Osteoblast (primary cell): ENCODE data around the gene UQCRC2. TPM values are rescaled to one million over a fixed set of nuclear protein-coding genes. Genes with fewer than 3 reads are reported as not detected.

Experiments used
- DNase-seq: peaks from one replicate; pipeline ENCODE4 v3.0.0; 2011; ENCODE audit warnings: low spot score, mixed read lengths; ENCODE audit not compliant: insufficient read length; ENCODE audit errors: missing footprints
- H2AFZ ChIP-seq: 2 replicates; pipeline ENCODE4 v1.6.0; 2011; ENCODE audit warnings: mild to moderate bottlenecking, low read length
- H3K27ac ChIP-seq: 2 replicates; pipeline ENCODE4 v1.5.1; 2011; ENCODE audit warnings: mild to moderate bottlenecking, low read depth, low read length, moderate library complexity
- H3K27me3 ChIP-seq: 2 replicates; pipeline ENCODE4 v1.6.0; 2012; ENCODE audit warnings: mild to moderate bottlenecking, control low read depth, inconsistent platforms, low read length, moderate library complexity; ENCODE audit not compliant: insufficient read depth
- H3K36me3 ChIP-seq: 2 replicates; pipeline ENCODE4 v1.5.1; 2011; ENCODE audit warnings: mild to moderate bottlenecking, low read length, control low read depth, moderate library complexity; ENCODE audit not compliant: insufficient read depth
- H3K4me1 ChIP-seq: 2 replicates; pipeline ENCODE4 v1.5.1; 2011; ENCODE audit warnings: mild to moderate bottlenecking, low read length, control low read depth, moderate library complexity; ENCODE audit not compliant: insufficient read depth
- H3K4me2 ChIP-seq: 2 replicates; pipeline ENCODE4 v1.6.0; 2011; ENCODE audit warnings: mild to moderate bottlenecking, low read length; ENCODE audit not compliant: insufficient read depth
- H3K4me3 ChIP-seq: fragments of 200-600 bp; sonication (generic); 3 replicates; pipeline ENCODE4 v1.5.1; 2012; ENCODE audit warnings: mild to moderate bottlenecking, low read length, inconsistent platforms; ENCODE audit not compliant: insufficient read depth
- H3K79me2 ChIP-seq: 2 replicates; pipeline ENCODE4 v1.6.0; 2012; ENCODE audit warnings: mild to moderate bottlenecking, low read length, control low read depth, inconsistent platforms; ENCODE audit not compliant: insufficient read depth
- H3K9me3 ChIP-seq: 2 replicates; pipeline ENCODE4 v1.5.1; 2011; ENCODE audit warnings: low read depth, low read length, control low read depth
- H4K20me1 ChIP-seq: 2 replicates; pipeline ENCODE4 v1.6.0; 2012; ENCODE audit warnings: mild to moderate bottlenecking, low read length, control low read depth; ENCODE audit not compliant: insufficient read depth
- CTCF ChIP-seq: IDR thresholded peaks from 2 replicates; pipeline ENCODE4 v1.5.1; 2011; ENCODE audit warnings: mild to moderate bottlenecking, low read depth, low read length, moderate library complexity; ENCODE audit errors: extremely low read depth
- total RNA-seq: library from RNA; depleted of rRNA; stranded (reverse); fragments of >200 nt; gene quantifications from 2 replicates; pipeline ENCODE4 v1.2.3, GENCODE V29; 2012

UQCRC2 gene
- total RNA-seq, 1 donor: 157 TPM

DNA sequence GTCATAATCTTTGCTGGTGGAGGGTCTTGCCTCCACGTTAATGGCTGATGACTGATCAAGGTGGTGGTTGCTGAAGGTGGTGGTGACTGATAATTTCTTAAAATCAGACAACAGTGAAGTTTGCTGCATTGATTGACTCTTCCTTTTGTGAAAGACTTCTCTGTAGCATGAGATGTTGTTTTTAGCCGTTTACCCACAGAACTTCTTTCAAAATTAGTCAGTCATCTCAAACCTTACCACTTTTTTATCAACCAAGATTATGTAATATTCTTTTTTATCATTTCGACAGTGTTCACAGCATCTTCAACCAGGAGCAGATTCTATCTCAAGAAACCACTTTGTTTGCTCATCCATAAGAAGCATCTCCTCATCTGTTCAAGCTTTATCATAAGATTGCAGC, 5.9 kb downstream of the UQCRC2 start:
- DNase-seq: no peak
- H3K9me3 ChIP-seq: no peaks in the 10 kb centered on the region
- no peak overlapping the region for H3K4me2 ChIP-seq
- H4K20me1 ChIP-seq: peaks cover 14% of the 10 kb centered on the region
- H3K27ac ChIP-seq: no peak overlapping the region
- H2AFZ ChIP-seq: no peak overlapping the region
- TF ChIP-seq CTCF: no peak
- peaks cover 5% of the 10 kb centered on the region for H3K4me1 ChIP-seq
- H3K27me3 ChIP-seq: no peaks in the 10 kb centered on the region
- H3K4me3 ChIP-seq: no peak overlapping the region
- peaks cover 61% of the 10 kb centered on the region for H3K36me3 ChIP-seq
- H3K79me2 ChIP-seq: peaks cover 39% of the 10 kb centered on the region

DNA sequence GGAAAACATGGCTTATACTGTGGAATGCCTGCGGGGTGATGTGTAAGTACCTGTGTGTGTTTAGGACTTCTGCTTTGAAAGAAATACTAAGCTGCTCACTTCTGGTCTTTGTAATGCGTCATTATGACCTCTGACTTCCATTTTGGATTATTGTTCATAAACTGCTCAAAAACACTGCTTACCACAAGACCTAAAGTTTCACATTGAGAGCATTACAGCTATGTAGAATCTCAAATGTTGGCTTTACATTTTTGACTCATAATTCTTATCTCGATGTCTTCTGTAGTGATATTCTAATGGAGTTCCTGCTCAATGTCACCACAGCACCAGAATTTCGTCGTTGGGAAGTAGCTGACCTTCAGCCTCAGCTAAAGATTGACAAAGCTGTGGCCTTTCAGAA, 9.3 kb downstream of the UQCRC2 start:
- H3K36me3 ChIP-seq: peaks cover 89% of the 10 kb centered on the region
- peaks cover 5% of the 10 kb centered on the region for H3K79me2 ChIP-seq
- no peak for TF ChIP-seq CTCF
- peaks cover 5% of the 10 kb centered on the region for H4K20me1 ChIP-seq
- no peaks in the 10 kb centered on the region for H3K4me1 ChIP-seq
- no peak overlapping the region for H3K4me2 ChIP-seq
- no peaks in the 10 kb centered on the region for H3K9me3 ChIP-seq
- no peak overlapping the region for H3K27ac ChIP-seq
- H2AFZ ChIP-seq: no peak overlapping the region
- no peak overlapping the region for H3K4me3 ChIP-seq
- no peak for DNase-seq
- no peaks in the 10 kb centered on the region for H3K27me3 ChIP-seq

DNA sequence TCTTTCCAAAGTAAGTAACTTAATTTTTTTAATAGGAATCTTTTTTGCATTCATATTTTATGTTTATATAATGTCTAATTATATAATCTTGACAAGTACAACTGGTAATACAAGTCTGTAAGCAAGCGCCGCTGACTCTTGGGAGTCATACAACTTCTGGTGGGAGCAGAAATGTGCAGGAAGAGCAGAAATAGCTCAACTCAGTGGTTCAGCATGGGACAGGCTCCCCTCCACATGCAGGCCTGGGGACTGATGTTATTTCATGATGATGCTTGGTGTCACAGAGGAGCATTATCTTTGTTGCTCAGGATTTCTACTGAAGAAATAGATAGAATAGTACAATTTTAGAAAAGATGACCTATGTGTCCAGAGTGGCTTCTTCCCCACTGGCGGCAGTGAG, 10.7 kb downstream of the UQCRC2 start:
- Histone ChIP-seq H3K4me2 (no peak overlapping the region), H3K4me3 (no peak overlapping the region), H3K36me3 (peaks cover 87% of the 10 kb centered on the region), H3K79me2 (no peaks in the 10 kb centered on the region), H4K20me1 (no peaks in the 10 kb centered on the region), H3K4me1 (no peaks in the 10 kb centered on the region), H3K9me3 (no peaks in the 10 kb centered on the region), H3K27ac (no peak overlapping the region), H2AFZ (no peak overlapping the region), H3K27me3 (no peaks in the 10 kb centered on the region)
- TF ChIP-seq CTCF: no peak
- no peak for DNase-seq

- no peak overlapping the region for H3K4me2 ChIP-seq
- H3K36me3 ChIP-seq: peaks cover 86% of the 10 kb centered on the region
- H2AFZ ChIP-seq: no peak overlapping the region
- no peak overlapping the region for H3K4me3 ChIP-seq
- no peaks in the 10 kb centered on the region for H3K9me3 ChIP-seq
- no peaks in the 10 kb centered on the region for H4K20me1 ChIP-seq
- no peak for TF ChIP-seq CTCF
- H3K79me2 ChIP-seq: no peaks in the 10 kb centered on the region
- no peak overlapping the region for H3K27ac ChIP-seq
- no peaks in the 10 kb centered on the region for H3K27me3 ChIP-seq
- H3K4me1 ChIP-seq: no peaks in the 10 kb centered on the region
- no peak for DNase-seq
Observed at GRCh38 chr16:21964353-21964752, 11.2 kb downstream of the UQCRC2 start.
